Endothelial cell of umbilical vein (primary cell): ENCODE results near the gene DHRS12. TPM values are rescaled to one million over a fixed set of nuclear protein-coding genes. Genes with fewer than 3 reads are reported as not detected.

Source experiments
- BruUV-seq: library from RNA; stranded (reverse); fragments of 400-500 nt; replicated peaks from 2 replicates; lab custom pipeline; 2021; lab: Mats Ljungman, UMichigan
- CTCF ChIA-PET: fragments of 300-600, 350-600 bp; sonication (Branson Sonifier 250); formaldehyde crosslinking; loops from one replicate; lab custom pipeline; 2021; ENCODE audit warnings: antibody characterized with exemption, inconsistent platforms; lab: Charles Lee
- POLR2A ChIA-PET: fragments of 300-600, 350-600 bp; sonication (Branson Sonifier 250); formaldehyde crosslinking; loops from one replicate; lab custom pipeline; 2021; ENCODE audit warnings: antibody characterized with exemption, inconsistent platforms; lab: Charles Lee
- DNase-seq: peaks from one replicate; pipeline ENCODE4 v3.0.0-alpha.2; 2011; ENCODE audit warnings: low read depth, low spot score
- FAIRE-seq: peaks from 2 replicates; lab custom pipeline; 2011; peaks lifted over from hg19 to GRCh38; lab: Jason Lieb, UNC
- H2AFZ ChIP-seq: 2 replicates; pipeline ENCODE4 v1.6.0; 2012; ENCODE audit warnings: low read depth, low read length, control low read depth, inconsistent platforms
- H3K27ac ChIP-seq: 2 replicates; pipeline ENCODE4 v1.5.1; 2011; ENCODE audit warnings: low read depth, mild to moderate bottlenecking, control low read depth, low read length, moderate library complexity; ENCODE audit not compliant: insufficient read depth
- H3K27me3 ChIP-seq, 2 experiments: 2 replicates each; pipeline versions ENCODE4 v1.6.0 to v1.6.1; 2011; ENCODE audit warnings: low read length in 2 of 2, mixed read lengths in 1 of 2; ENCODE audit not compliant: control insufficient read depth in 2 of 2, insufficient read depth in 2 of 2
- H3K36me3 ChIP-seq, 2 experiments: 2 replicates in 1 of 2; 3 replicates in 1 of 2; pipeline ENCODE4 v1.5.1; 2011; ENCODE audit warnings: low read length in 2 of 2, mild to moderate bottlenecking in 1 of 2, moderate library complexity in 1 of 2; ENCODE audit not compliant: control insufficient read depth in 2 of 2, insufficient read depth in 2 of 2; ENCODE audit errors: extremely low read depth in 1 of 2
- H3K4me1 ChIP-seq: 3 replicates; pipeline ENCODE4 v1.5.1; 2011; ENCODE audit warnings: mild to moderate bottlenecking, low read length; ENCODE audit not compliant: control insufficient read depth, insufficient read depth; ENCODE audit errors: extremely low read depth
- H3K4me2 ChIP-seq: 2 replicates; pipeline ENCODE4 v1.6.1; 2011; ENCODE audit warnings: low read length, control low read depth, mixed read lengths; ENCODE audit not compliant: insufficient read depth
- H3K4me3 ChIP-seq, 3 experiments: fragments of 200-600 bp in 1 of 3; sonication (generic), shearing (Covaris generic) in 1 of 3; replicated peaks in 1 of 3; 2 replicates each; pipeline ENCODE4 v1.5.1; 2011 to 2016; ENCODE audit warnings: control low read depth in 3 of 3, low read length in 3 of 3, mild to moderate bottlenecking in 2 of 3, inconsistent platforms in 1 of 3, low read depth in 1 of 3, moderate library complexity in 1 of 3; ENCODE audit not compliant: insufficient read depth in 1 of 3
- H3K79me2 ChIP-seq: 2 replicates; pipeline ENCODE4 v1.6.0; 2012; ENCODE audit warnings: low read length, inconsistent platforms; ENCODE audit not compliant: control insufficient read depth, insufficient read depth
- H3K9ac ChIP-seq: replicated peaks from 2 replicates; pipeline ENCODE3; 2011; ENCODE audit warnings: low read length, control low read depth; ENCODE audit not compliant: insufficient read depth; ENCODE audit errors: extremely low read depth
- H3K9me1 ChIP-seq: replicated peaks from 3 replicates; pipeline ENCODE4 v1.6.0; 2011; ENCODE audit warnings: mild to moderate bottlenecking, low read length; ENCODE audit not compliant: control insufficient read depth, insufficient read depth; ENCODE audit errors: extremely low read depth
- H3K9me3 ChIP-seq: replicated peaks from 2 replicates; pipeline ENCODE4 v1.5.1; 2012; ENCODE audit warnings: low read length, inconsistent platforms; ENCODE audit not compliant: control insufficient read depth, insufficient read depth
- H4K20me1 ChIP-seq: replicated peaks from 2 replicates; pipeline ENCODE3; 2011; ENCODE audit warnings: mild to moderate bottlenecking, low read length; ENCODE audit not compliant: control insufficient read depth, insufficient read depth; ENCODE audit errors: extremely low read depth
- CTCF ChIP-seq, 2 donors: IDR thresholded peaks; 1 replicate in 1 of 2; 2 replicates in 1 of 2; pipeline ENCODE4 v1.5.1; 2011; ENCODE audit warnings: low read length in 2 of 2, mild to moderate bottlenecking in 2 of 2, moderate library complexity in 2 of 2, control low read depth in 1 of 2, inconsistent platforms in 1 of 2, low read depth in 1 of 2; ENCODE audit not compliant: insufficient read depth in 1 of 2; ENCODE audit errors: extremely low read depth in 1 of 2
- EZH2 ChIP-seq: IDR thresholded peaks from 2 replicates; pipeline ENCODE4 v1.6.1; 2012; ENCODE audit warnings: borderline replicate concordance, low read depth, mild to moderate bottlenecking, moderate library complexity, low read length, inconsistent platforms; ENCODE audit not compliant: severe bottlenecking
- FOS ChIP-seq: IDR thresholded peaks from 2 replicates; pipeline ENCODE4 v1.6.1; 2011; ENCODE audit warnings: mild to moderate bottlenecking, low read length, moderate library complexity, borderline replicate concordance; ENCODE audit not compliant: insufficient read depth
- GATA2 ChIP-seq: IDR thresholded peaks from 2 replicates; pipeline ENCODE4 v1.7.0; 2011; ENCODE audit warnings: low read depth, mild to moderate bottlenecking, moderate library complexity, mixed read lengths, low read length; ENCODE audit not compliant: insufficient read length, insufficient read depth
- JUN ChIP-seq: IDR thresholded peaks from 2 replicates; pipeline ENCODE4 v1.6.1; 2011; ENCODE audit warnings: borderline replicate concordance, low read depth; ENCODE audit not compliant: insufficient read length, insufficient read depth
- MAX ChIP-seq: IDR thresholded peaks from 2 replicates; pipeline ENCODE4 v1.6.1; 2011; ENCODE audit not compliant: insufficient read depth, insufficient read length
- MYC ChIP-seq: IDR thresholded peaks from one replicate; pipeline ENCODE4 v1.6.1; 2011; ENCODE audit warnings: mild to moderate bottlenecking, low read depth, low read length
- POLR2A ChIP-seq: IDR thresholded peaks from 2 replicates; pipeline ENCODE4 v1.6.1; 2012; ENCODE audit warnings: low read depth, mild to moderate bottlenecking, control low read depth, low read length
- POLR2AphosphoS5 ChIP-seq: IDR thresholded peaks from 2 replicates; pipeline ENCODE4 v1.6.1; 2012; ENCODE audit warnings: low read depth, mild to moderate bottlenecking, control low read depth, low read length, moderate library complexity; ENCODE audit not compliant: insufficient read depth
- dilution Hi-C: fragments of 300-500 bp; cut with MboI; formaldehyde crosslinking; loops from one replicate; pipeline ENCODE4 v1.15.0; 2019; ENCODE audit warnings: low sequenced_read_pairs; ENCODE audit not compliant: extremely low pct_ligation_motif_present
- intact Hi-C: fragments of 100-400 bp; cut with micrococcal nuclease; formaldehyde crosslinking; loops from one replicate; pipeline ENCODE4 v1.10.0; 2022
- polyA plus RNA-seq, 4 experiments: library from polyadenylated mRNA; depleted of rRNA in 3 of 4; stranded (reverse) in 3 of 4; unstranded in 1 of 4; fragments of >200 nt; gene quantifications; 2 replicates each; pipeline versions ENCODE4 v1.2.1 to v1.2.3, GENCODE V29; 2011 to 2012; ENCODE audit warnings: missing spikeins in 1 of 4
- total RNA-seq: library from RNA; stranded (reverse); gene quantifications from 2 replicates; pipeline ENCODE4 v1.2.3, GENCODE V29; 2021

Gene DHRS12
- total and polyA plus RNA-seq, 2 donors (not counting 3 experiments of a cell fraction or from before 2014, with no cell fraction given): 8.9 to 9.1 TPM

GRCh38 chr13:51729866-51730553 is 74.0 kb downstream of the DHRS12 start:
- dilution Hi-C loops: no loop called here
- Histone ChIP-seq H4K20me1 (no peaks in the 10 kb centered on the region), H3K36me3 (no peaks in the 10 kb centered on the region), H3K9me3 (no peaks in the 10 kb centered on the region), H3K27me3 (no peaks in the 10 kb centered on the region), H3K79me2 (no peaks in the 10 kb centered on the region), H3K9ac (no peak overlapping the region), H3K4me3 (no peak overlapping the region), H3K4me1 (peaks cover 14% of the 10 kb centered on the region), H2AFZ (no peak overlapping the region), H3K9me1 (no peaks in the 10 kb centered on the region), H3K27ac (no peak overlapping the region), H3K4me2 (no peak overlapping the region)
- BruUV-seq: no TSS peak
- no peak for FAIRE-seq
- intact Hi-C loops: loop anchor here (5.0 kb wide), 1 partner anchor 148 kb away; the partner anchor contains the start of gene WDFY2
- TF ChIP-seq JUN (peak; percentile 10), POLR2AphosphoS5 (no peak), FOS (peak; percentile 39)
- peak; percentile 71 for DNase-seq
- ChIA-PET CTCF (interaction anchor here (1.4 kb wide), 1 partner anchor 295 kb away, joined by 3 read pairs; no protein-coding TSS in a partner anchor), POLR2A (no interaction called here)

- BruUV-seq: no TSS peak
- Histone ChIP-seq H3K4me2 (no peak overlapping the region), H3K9ac (no peak overlapping the region), H3K9me3 (no peaks in the 10 kb centered on the region), H3K4me1 (peaks cover 14% of the 10 kb centered on the region), H3K79me2 (no peaks in the 10 kb centered on the region), H3K4me3 (no peak overlapping the region), H2AFZ (no peak overlapping the region), H3K9me1 (no peaks in the 10 kb centered on the region), H4K20me1 (no peaks in the 10 kb centered on the region), H3K27ac (no peak overlapping the region), H3K36me3 (no peaks in the 10 kb centered on the region), H3K27me3 (no peaks in the 10 kb centered on the region)
- intact Hi-C loops (loop anchor here (5.0 kb wide), 1 partner anchor 147 kb away; the partner anchor contains the start of gene WDFY2), dilution Hi-C loops (no loop called here)
- CTCF ChIA-PET: interaction anchor here (1.2 kb wide), 1 partner anchor 144 kb away, joined by 4 read pairs; no protein-coding TSS in a partner anchor
- POLR2A ChIA-PET: no interaction called here
- no peak for TF ChIP-seq CTCF (IDR thresholded peaks at IDR 0.05; ENCODE audit: extremely low read depth in 1 of 2, insufficient read depth in 1 of 2, low read depth in 1 of 2, low read length in 2 of 2)
- no peak for TF ChIP-seq MYC
- no peak for TF ChIP-seq FOS
- no peak for TF ChIP-seq MAX
- no peak for TF ChIP-seq POLR2AphosphoS5
- TF ChIP-seq EZH2: no peak
- TF ChIP-seq GATA2: no peak
- TF ChIP-seq POLR2A: no peak
- TF ChIP-seq JUN: no peak
- FAIRE-seq (no peak), DNase-seq (no peak)
Observed at GRCh38 chr13:51728972-51729371, 75.0 kb downstream of the DHRS12 start.
